Transverse colon (tissue), 4 donors: ENCODE results near the gene MYO15B.

Experiments
- CTCF ChIP-seq, 5 experiments: fragments of 200-600 bp in 3 of 5; fragments of 450-650 bp in 2 of 5; sonication (generic) in 3 of 5; IDR thresholded peaks; 1 replicate in 2 of 5; 2 replicates in 3 of 5; pipeline ENCODE4 v1.5.1; 2016 to 2017; ENCODE audit warnings: antibody characterized with exemption in 5 of 5, inconsistent platforms in 3 of 5, mild to moderate bottlenecking in 2 of 5, moderate library complexity in 1 of 5
- EP300 ChIP-seq: sonication (generic); formaldehyde crosslinking; IDR thresholded peaks from one replicate; pipeline ENCODE4 v1.6.1; 2017; ENCODE audit warnings: antibody characterized with exemption, low read depth
- POLR2A ChIP-seq: fragments of 450-650 bp; IDR thresholded peaks from one replicate; pipeline ENCODE4 v1.6.1; 2016; ENCODE audit warnings: antibody characterized with exemption, mild to moderate bottlenecking, moderate library complexity
- POLR2AphosphoS5 ChIP-seq, 3 donors: sonication (generic); formaldehyde crosslinking; IDR thresholded peaks; one replicate each; pipeline ENCODE4 v1.6.1; 2016; ENCODE audit warnings: antibody characterized with exemption in 3 of 3

GRCh38 chr17:75665981-75666380 is 78.4 kb downstream of the MYO15B start:
- TF ChIP-seq POLR2AphosphoS5 (IDR thresholded peaks at IDR 0.05) (no peak), CTCF (IDR thresholded peaks at IDR 0.05) (no peak), POLR2A (no peak), EP300 (no peak)
